WERI-Rb-1 (cell line): Measurements from ENCODE around the gene CCDC88C.

Experiments
- DNase-seq: peaks from one replicate; pipeline ENCODE4 v3.0.0-alpha.2; 2020
- H3K27ac ChIP-seq: fragments of 250-450 bp; sonication (Bioruptor Pico); 2 replicates; pipeline ENCODE4 v1.5.1; 2020; ENCODE audit warnings: mild to moderate bottlenecking, moderate library complexity
- H3K27me3 ChIP-seq: fragments of 250-450 bp; sonication (Bioruptor Pico); 2 replicates; pipeline ENCODE4 v1.5.1; 2021; ENCODE audit warnings: mild to moderate bottlenecking, low read depth, moderate library complexity; ENCODE audit not compliant: insufficient read depth, severe bottlenecking
- H3K36me3 ChIP-seq: fragments of 250-450 bp; sonication (Bioruptor Pico); 2 replicates; pipeline ENCODE4 v1.5.1; 2020; ENCODE audit warnings: mild to moderate bottlenecking, moderate library complexity
- H3K4me3 ChIP-seq: 2 replicates; pipeline ENCODE4 v1.5.1; 2011; ENCODE audit warnings: low read depth, mild to moderate bottlenecking, control low read depth, low read length
- H3K9me3 ChIP-seq: fragments of 250-450 bp; sonication (Bioruptor Pico); 2 replicates; pipeline ENCODE4 v1.5.1; 2021; ENCODE audit warnings: mild to moderate bottlenecking, moderate library complexity; ENCODE audit not compliant: severe bottlenecking
- CTCF ChIP-seq: IDR thresholded peaks from 2 replicates; pipeline ENCODE4 v1.5.1; 2011; ENCODE audit warnings: low read depth, mild to moderate bottlenecking, control low read depth, inconsistent platforms, low read length

CCDC88C gene

GRCh38 chr14:91376547-91377477, 40.8 kb downstream of the CCDC88C start:
- H3K4me3 ChIP-seq: no peak overlapping the region
- peak overlapping the region; percentile 62 for H3K27ac ChIP-seq
- TF ChIP-seq CTCF: no peak
- H3K27me3 ChIP-seq: no peaks in the 10 kb centered on the region
- no peak for DNase-seq
- H3K9me3 ChIP-seq: no peaks in the 10 kb centered on the region
- H3K36me3 ChIP-seq: peaks cover 43% of the 10 kb centered on the region

- no peak for DNase-seq
- no peak overlapping the region for H3K4me3 ChIP-seq
- peak overlapping the region; percentile 62 for H3K27ac ChIP-seq
- H3K36me3 ChIP-seq: peaks cover 33% of the 10 kb centered on the region
- no peaks in the 10 kb centered on the region for H3K27me3 ChIP-seq
- no peak for TF ChIP-seq CTCF
- H3K9me3 ChIP-seq: no peaks in the 10 kb centered on the region
These were observed 41.7 kb downstream of the CCDC88C start for GRCh38 chr14:91375720-91376452.

- Histone ChIP-seq H3K4me3 (no peak overlapping the region), H3K27ac (peak overlapping the region; percentile 62), H3K36me3 (peaks cover 35% of the 10 kb centered on the region), H3K27me3 (no peaks in the 10 kb centered on the region), H3K9me3 (no peaks in the 10 kb centered on the region)
- peak; percentile 55 for DNase-seq
- no peak for TF ChIP-seq CTCF
These were observed 42.5 kb downstream of the CCDC88C start for GRCh38 chr14:91374879-91375702.

GRCh38 chr14:91374287-91374878, 43.2 kb downstream of the CCDC88C start:
- Histone ChIP-seq H3K4me3 (no peak overlapping the region), H3K27ac (peak overlapping the region; percentile 62), H3K36me3 (peaks cover 32% of the 10 kb centered on the region), H3K27me3 (no peaks in the 10 kb centered on the region), H3K9me3 (no peaks in the 10 kb centered on the region)
- TF ChIP-seq CTCF: no peak
- DNase-seq: no peak

GRCh38 chr14:91373591-91374254, 43.9 kb downstream of the CCDC88C start:
- Histone ChIP-seq H3K36me3 (peaks cover 25% of the 10 kb centered on the region), H3K27ac (peak overlapping the region; percentile 62), H3K27me3 (no peaks in the 10 kb centered on the region), H3K9me3 (no peaks in the 10 kb centered on the region), H3K4me3 (no peak overlapping the region)
- TF ChIP-seq CTCF: no peak
- no peak for DNase-seq
